ENCODE measurements around the gene HNRNPM.

Gene HNRNPM

GRCh38 chr19:8529369-8530006 is 84.7 kb downstream of the HNRNPM start:
- no peak for DNase-seq (ENCODE audit: low read depth)
- TF ChIP-seq, protein P1, sequence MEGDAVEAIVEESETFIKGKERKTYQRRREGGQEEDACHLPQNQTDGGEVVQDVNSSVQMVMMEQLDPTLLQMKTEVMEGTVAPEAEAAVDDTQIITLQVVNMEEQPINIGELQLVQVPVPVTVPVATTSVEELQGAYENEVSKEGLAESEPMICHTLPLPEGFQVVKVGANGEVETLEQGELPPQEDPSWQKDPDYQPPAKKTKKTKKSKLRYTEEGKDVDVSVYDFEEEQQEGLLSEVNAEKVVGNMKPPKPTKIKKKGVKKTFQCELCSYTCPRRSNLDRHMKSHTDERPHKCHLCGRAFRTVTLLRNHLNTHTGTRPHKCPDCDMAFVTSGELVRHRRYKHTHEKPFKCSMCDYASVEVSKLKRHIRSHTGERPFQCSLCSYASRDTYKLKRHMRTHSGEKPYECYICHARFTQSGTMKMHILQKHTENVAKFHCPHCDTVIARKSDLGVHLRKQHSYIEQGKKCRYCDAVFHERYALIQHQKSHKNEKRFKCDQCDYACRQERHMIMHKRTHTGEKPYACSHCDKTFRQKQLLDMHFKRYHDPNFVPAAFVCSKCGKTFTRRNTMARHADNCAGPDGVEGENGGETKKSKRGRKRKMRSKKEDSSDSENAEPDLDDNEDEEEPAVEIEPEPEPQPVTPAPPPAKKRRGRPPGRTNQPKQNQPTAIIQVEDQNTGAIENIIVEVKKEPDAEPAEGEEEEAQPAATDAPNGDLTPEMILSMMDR (conservative IDR thresholded peaks at IDR 0.05; ENCODE audit: low read depth, low read length) = no peak
- H3K4me3 ChIP-seq (ENCODE audit: low read length) = no peak overlapping the region

DNA sequence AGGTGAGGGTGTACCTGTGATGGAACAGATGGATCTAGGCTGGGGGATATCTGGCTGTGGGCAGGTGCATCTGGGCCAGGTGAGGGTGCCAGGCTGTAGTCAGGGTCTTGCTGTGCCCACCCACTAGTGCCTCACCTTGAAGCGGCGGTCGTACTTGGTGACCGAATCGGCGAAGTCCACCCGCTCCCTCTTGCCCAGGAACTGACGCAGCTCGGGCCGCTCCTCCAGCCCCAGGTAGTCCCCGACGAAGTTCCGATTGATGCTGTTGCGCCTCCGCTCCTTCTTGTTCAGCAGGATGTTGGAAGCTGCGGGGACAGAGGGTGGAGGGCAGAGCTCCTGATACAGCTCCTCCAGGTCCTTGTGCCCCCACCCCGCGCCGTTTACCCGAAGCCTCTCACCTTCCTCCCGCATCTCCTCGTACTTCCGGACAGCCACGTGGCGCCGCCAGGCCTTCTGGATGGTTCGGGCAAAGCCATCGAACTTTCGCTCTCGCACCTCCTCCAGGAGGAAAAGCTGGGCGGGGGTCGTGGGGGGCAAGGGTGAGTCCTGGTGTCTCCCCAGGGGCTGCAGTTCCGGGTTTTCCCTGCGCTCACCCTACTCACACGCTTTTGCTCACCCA is 85.4 kb downstream of the HNRNPM start:
- H3K4me3 ChIP-seq (ENCODE audit: low read length) = no peak overlapping the region
- TF ChIP-seq, protein P1 (conservative IDR thresholded peaks at IDR 0.05; ENCODE audit: low read depth, low read length) = no peak
- no peak for DNase-seq (ENCODE audit: low read depth)

GRCh38 chr19:8531470-8531869 is 86.7 kb downstream of the HNRNPM start:
- no peak overlapping the region for H3K4me3 ChIP-seq (ENCODE audit: low read length)
- DNase-seq (ENCODE audit: low read depth) = no peak
- TF ChIP-seq, protein P1 (conservative IDR thresholded peaks at IDR 0.05; ENCODE audit: low read depth, low read length) = no peak

GRCh38 chr19:8532225-8532624 is 87.5 kb downstream of the HNRNPM start:
- H3K4me3 ChIP-seq (ENCODE audit: low read length) = no peak overlapping the region
- DNase-seq (ENCODE audit: low read depth) = no peak
- TF ChIP-seq, protein P1 (conservative IDR thresholded peaks at IDR 0.05; ENCODE audit: low read depth, low read length) = no peak

GRCh38 chr19:8536282-8536681 is 91.5 kb downstream of the HNRNPM start:
- TF ChIP-seq, protein P1 (conservative IDR thresholded peaks at IDR 0.05; ENCODE audit: low read depth, low read length) = no peak
- H3K4me3 ChIP-seq (ENCODE audit: low read length) = no peak overlapping the region
- no peak for DNase-seq (ENCODE audit: low read depth)

DNA sequence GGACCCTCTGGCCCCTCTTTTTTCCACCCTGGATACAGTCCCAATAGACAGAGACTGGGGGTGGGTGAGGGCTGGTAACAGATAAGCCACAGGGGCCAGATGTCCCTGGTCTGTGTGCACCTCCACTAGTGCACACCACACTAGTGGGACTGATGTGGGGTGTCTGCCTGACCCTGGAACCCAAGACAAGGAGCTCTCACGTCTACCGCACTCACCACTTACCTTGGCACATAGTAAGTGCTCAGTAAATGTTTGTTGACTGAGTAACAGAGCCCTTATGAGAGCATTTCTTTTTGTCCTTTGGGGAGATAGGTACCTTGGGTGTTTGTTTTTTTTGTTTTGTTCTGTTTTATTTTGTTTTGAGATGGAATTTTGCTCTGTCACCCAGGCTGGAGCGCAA is 92.3 kb downstream of the HNRNPM start:
- TF ChIP-seq, protein P1 (conservative IDR thresholded peaks at IDR 0.05; ENCODE audit: low read depth, low read length) = no peak
- no peak overlapping the region for H3K4me3 ChIP-seq (ENCODE audit: low read length)
- DNase-seq (ENCODE audit: low read depth) = no peak

Measured in retinal pigment epithelial cell (primary cell).